ENCODE results near the gene ZNF587. TPM values are rescaled to one million over a fixed set of nuclear protein-coding genes. Genes with fewer than 3 reads are reported as not detected.
"Not testable (repeated sequence)": the region's sequence is repeated elsewhere in the genome, so short reads cannot be mapped to it uniquely, and the experiment has no call there.

The ZNF587 gene
- total RNA-seq, 1 donor from 2014 or later: 19.3 TPM

- DNase-seq (ENCODE audit: low read depth): no peak
- H3K36me3 ChIP-seq (ENCODE audit: control insufficient read depth, insufficient read depth, low read length): no peaks in the 10 kb centered on the region
- no peak for TF ChIP-seq CTCF (IDR thresholded peaks at IDR 0.05; ENCODE audit: insufficient read depth, low read length, poor library complexity, severe bottlenecking)
- no peak overlapping the region for H3K4me3 ChIP-seq (ENCODE audit: low read depth, low read length)
- no peaks in the 10 kb centered on the region for H3K27me3 ChIP-seq (ENCODE audit: control insufficient read depth, insufficient read depth, low read length)
Observed at GRCh38 chr19:57812226-57812625, 37.4 kb upstream of the ZNF587 start.

GRCh38 chr19:57812975-57813820, 36.5 kb upstream of the ZNF587 start:
- H3K36me3 ChIP-seq (ENCODE audit: control insufficient read depth, insufficient read depth, low read length): not testable (repeated sequence)

GRCh38 chr19:57813919-57814504, 35.6 kb upstream of the ZNF587 start:
- Histone ChIP-seq H3K4me3 (ENCODE audit: low read depth, low read length) (peak overlapping the region; percentile 81), H3K27me3 (ENCODE audit: control insufficient read depth, insufficient read depth, low read length) (no peaks in the 10 kb centered on the region), H3K36me3 (ENCODE audit: control insufficient read depth, insufficient read depth, low read length) (no peaks in the 10 kb centered on the region)
- TF ChIP-seq CTCF (IDR thresholded peaks at IDR 0.05; ENCODE audit: insufficient read depth, low read length, poor library complexity, severe bottlenecking): no peak
- DNase-seq (ENCODE audit: low read depth): no peak

More at GRCh38 chr19:57812975-57813820, 36.5 kb upstream of the ZNF587 start:
- peak overlapping the region; percentile 81 for H3K4me3 ChIP-seq (ENCODE audit: low read depth, low read length)
- H3K27me3 ChIP-seq (ENCODE audit: control insufficient read depth, insufficient read depth, low read length); DNase-seq (ENCODE audit: low read depth): not testable (repeated sequence)

- no peak for TF ChIP-seq CTCF (IDR thresholded peaks at IDR 0.05; ENCODE audit: insufficient read depth, low read length, poor library complexity, severe bottlenecking)
- H3K4me3 ChIP-seq (ENCODE audit: low read depth, low read length): peak within 1 kb of the TSS; percentile 81
- no peaks in the 10 kb centered on the region for H3K36me3 ChIP-seq (ENCODE audit: control insufficient read depth, insufficient read depth, low read length)
- H3K27me3 ChIP-seq (ENCODE audit: control insufficient read depth, insufficient read depth, low read length): no peaks in the 10 kb centered on the region
- DNase-seq (ENCODE audit: low read depth): peak; percentile 88
Observed at GRCh38 chr19:57814505-57815246, 35.0 kb upstream of the ZNF587 start, which contains the start of gene ZNF552. ZNF552 (minus strand) TSS chr19:57814913; CDS start chr19:57814743, 170 bp downstream.

- Histone ChIP-seq H3K4me3 (ENCODE audit: low read depth, low read length) (no peak overlapping the region), H3K27me3 (ENCODE audit: control insufficient read depth, insufficient read depth, low read length) (no peaks in the 10 kb centered on the region), H3K36me3 (ENCODE audit: control insufficient read depth, insufficient read depth, low read length) (no peaks in the 10 kb centered on the region)
- TF ChIP-seq CTCF (IDR thresholded peaks at IDR 0.05; ENCODE audit: insufficient read depth, low read length, poor library complexity, severe bottlenecking): no peak
- DNase-seq (ENCODE audit: low read depth): no peak
Observed at GRCh38 chr19:57815247-57816075, 34.2 kb upstream of the ZNF587 start.
